ENCODE results near the gene TRIO.

Gene TRIO

GRCh38 chr5:14216372-14216771, 73.2 kb downstream of the TRIO start:
- DNase-seq (ENCODE audit: low read depth) = no peak
- no peak overlapping the region for H3K4me3 ChIP-seq (ENCODE audit: low read depth, low read length)
- no peak for TF ChIP-seq CTCF (IDR thresholded peaks at IDR 0.05; ENCODE audit: low read depth, low read length, missing control alignments)
- in situ Hi-C loops (cut with HindIII; ENCODE audit: low sequenced_read_pairs) = no loop called here

- no peak overlapping the region for H3K4me3 ChIP-seq (ENCODE audit: low read depth, low read length)
- in situ Hi-C loops (cut with HindIII; ENCODE audit: low sequenced_read_pairs) = no loop called here
- TF ChIP-seq CTCF (IDR thresholded peaks at IDR 0.05; ENCODE audit: low read depth, low read length, missing control alignments) = no peak
- no peak for DNase-seq (ENCODE audit: low read depth)
Observed at GRCh38 chr5:14216902-14217301, 73.8 kb downstream of the TRIO start.

GRCh38 chr5:14217587-14217986, 74.4 kb downstream of the TRIO start:
- in situ Hi-C loops (cut with HindIII; ENCODE audit: low sequenced_read_pairs) = no loop called here
- DNase-seq (ENCODE audit: low read depth) = no peak
- no peak overlapping the region for H3K4me3 ChIP-seq (ENCODE audit: low read depth, low read length)
- TF ChIP-seq CTCF (IDR thresholded peaks at IDR 0.05; ENCODE audit: low read depth, low read length, missing control alignments) = no peak

- in situ Hi-C loops (cut with HindIII; ENCODE audit: low sequenced_read_pairs) = no loop called here
- no peak overlapping the region for H3K4me3 ChIP-seq (ENCODE audit: low read depth, low read length)
- no peak for TF ChIP-seq CTCF (IDR thresholded peaks at IDR 0.05; ENCODE audit: low read depth, low read length, missing control alignments)
- DNase-seq (ENCODE audit: low read depth) = no peak
Observed at GRCh38 chr5:14218011-14218410, 74.9 kb downstream of the TRIO start.

- TF ChIP-seq CTCF (IDR thresholded peaks at IDR 0.05; ENCODE audit: low read depth, low read length, missing control alignments) = no peak
- no peak overlapping the region for H3K4me3 ChIP-seq (ENCODE audit: low read depth, low read length)
- no peak for DNase-seq (ENCODE audit: low read depth)
- in situ Hi-C loops (cut with HindIII; ENCODE audit: low sequenced_read_pairs) = no loop called here
Observed at GRCh38 chr5:14218480-14218879, 75.3 kb downstream of the TRIO start.

- no peak overlapping the region for H3K4me3 ChIP-seq (ENCODE audit: low read depth, low read length)
- TF ChIP-seq CTCF (IDR thresholded peaks at IDR 0.05; ENCODE audit: low read depth, low read length, missing control alignments) = no peak
- in situ Hi-C loops (cut with HindIII; ENCODE audit: low sequenced_read_pairs) = no loop called here
- no peak for DNase-seq (ENCODE audit: low read depth)
Observed at GRCh38 chr5:14218897-14219573, 75.9 kb downstream of the TRIO start.

Data from astrocyte of the cerebellum (primary cell).